Measurements from ENCODE around the gene BRD4. TPM values are rescaled to one million over a fixed set of nuclear protein-coding genes. Genes with fewer than 3 reads are reported as not detected.

The BRD4 gene
- total and polyA plus RNA-seq, 8 donors = 16.9 to 53.3 (median 39.9) TPM

- no peaks in the 10 kb centered on the region for H3K9me3 ChIP-seq
- ATAC-seq (peak; percentile 3 to 7 (median 5)), DNase-seq (peak in 1 of 6 donors; percentile 51), FAIRE-seq (no peak)
- intact Hi-C loops (cut with DNase I) = loop anchor here in 1 of 3 donors (10.0 kb wide), 2 partner anchors 49 to 289 kb away; no protein-coding TSS in a partner anchor
- H3K27me3 ChIP-seq = no peaks in the 10 kb centered on the region
- peak overlapping the region; percentile 42 to 88 (median 68) for H3K27ac ChIP-seq
- H3K36me3 ChIP-seq = peaks cover 0 to 30% (median 0%) of the 10 kb centered on the region in 3 donors
- H3K4me1 ChIP-seq = peaks cover 46 to 77% (median 59%) of the 10 kb centered on the region in 3 donors
- H3K4me3 ChIP-seq = no peak overlapping the region
- no peak for TF ChIP-seq CTCF (IDR thresholded peaks at IDR 0.05)
- 53 to 59% methylated on average over 23 to 26 of the region's 26 CpGs for WGBS, 2 donors
Observed at GRCh38 chr19:15265214-15265849, 67.0 kb downstream of the BRD4 start.

- peaks cover 46 to 74% (median 59%) of the 10 kb centered on the region in 3 donors for H3K4me1 ChIP-seq
- H3K4me3 ChIP-seq = no peak overlapping the region
- intact Hi-C loops (cut with DNase I) = loop anchor here in 1 of 3 donors (10.0 kb wide), 2 partner anchors 50 to 290 kb away; no protein-coding TSS in a partner anchor
- 62 to 92% methylated on average over 1 of the region's 1 CpG for WGBS, 2 donors
- DNase-seq = no peak
- peak in 2 of 4 donors; percentile 2 to 3 for ATAC-seq
- peak overlapping the region; percentile 42 to 88 (median 68) for H3K27ac ChIP-seq
- H3K9me3 ChIP-seq = no peaks in the 10 kb centered on the region
- no peak for TF ChIP-seq CTCF (IDR thresholded peaks at IDR 0.05)
- FAIRE-seq = no peak
- H3K27me3 ChIP-seq = no peaks in the 10 kb centered on the region
- H3K36me3 ChIP-seq = peaks cover 0 to 30% (median 0%) of the 10 kb centered on the region in 3 donors
Observed at GRCh38 chr19:15264933-15265206, 67.5 kb downstream of the BRD4 start.

GRCh38 chr19:15264061-15264932 is 68.0 kb downstream of the BRD4 start:
- no peaks in the 10 kb centered on the region for H3K9me3 ChIP-seq
- 51 to 52% methylated on average over 27 to 28 of the region's 28 CpGs for WGBS, 2 donors
- DNase-seq (peak; percentile 66 to 93 (median 82)), FAIRE-seq (no peak), ATAC-seq (peak; percentile 21 to 55 (median 47))
- peak overlapping the region; percentile 42 to 88 (median 68) for H3K27ac ChIP-seq
- peak; percentile 51 to 71 (median 64) for TF ChIP-seq CTCF (IDR thresholded peaks at IDR 0.05)
- intact Hi-C loops (cut with DNase I) = loop anchor here in 1 of 3 donors (10.0 kb wide), 2 partner anchors 51 to 291 kb away; no protein-coding TSS in a partner anchor
- H3K4me3 ChIP-seq = no peak overlapping the region
- H3K36me3 ChIP-seq = peaks cover 0 to 36% (median 0%) of the 10 kb centered on the region in 3 donors
- H3K4me1 ChIP-seq = peaks cover 46 to 68% (median 59%) of the 10 kb centered on the region in 3 donors
- no peaks in the 10 kb centered on the region for H3K27me3 ChIP-seq

- Histone ChIP-seq H3K9me3 (no peaks in the 10 kb centered on the region), H3K36me3 (peaks cover 0 to 42% (median 7%) of the 10 kb centered on the region in 3 donors), H3K27ac (peak overlapping the region in 2 of 4 donors; percentile 2 to 88), H3K4me3 (no peak overlapping the region), H3K27me3 (no peaks in the 10 kb centered on the region), H3K4me1 (peaks cover 39 to 60% (median 53%) of the 10 kb centered on the region in 3 donors)
- TF ChIP-seq CTCF (IDR thresholded peaks at IDR 0.05) = no peak
- ATAC-seq (no peak), DNase-seq (no peak), FAIRE-seq (no peak)
- 74 to 75% methylated on average over 13 of the region's 13 CpGs for WGBS, 2 donors
- intact Hi-C loops (cut with DNase I) = loop anchor here in 1 of 3 donors (10.0 kb wide), 2 partner anchors 51 to 291 kb away; no protein-coding TSS in a partner anchor
Observed at GRCh38 chr19:15263361-15263985, 68.9 kb downstream of the BRD4 start.
